Gastrocnemius medialis (tissue), 4 donors: ENCODE data around the gene SGPP1. TPM values are rescaled to one million over a fixed set of nuclear protein-coding genes. Genes with fewer than 3 reads are reported as not detected.

Source experiments
- ATAC-seq, 2 donors: fragments of 150-250 bp; one replicate each; pipeline ENCODE4 v1.9.1; 2016
- DNase-seq, 2 donors: peaks; one replicate each; pipeline ENCODE4 v3.0.0-alpha.2; 2019
- H3K27ac ChIP-seq, 4 donors: fragments of 200-600 bp; sonication (generic); 1 replicate in 1 of 4; 2 replicates in 3 of 4; pipeline ENCODE4 v1.5.1; 2016 to 2018; ENCODE audit warnings: mild to moderate bottlenecking in 2 of 4, moderate library complexity in 1 of 4
- H3K27me3 ChIP-seq, 3 donors: fragments of 200-600 bp; sonication (generic) in 2 of 3; 1 replicate in 1 of 3; 2 replicates in 2 of 3; pipeline versions ENCODE4 v1.5.1 to v1.6.0; 2016 to 2019; ENCODE audit warnings: mild to moderate bottlenecking in 1 of 3, moderate library complexity in 1 of 3
- H3K36me3 ChIP-seq, 2 donors: fragments of 200-600 bp; sonication (generic) in 1 of 2; one replicate each; pipeline ENCODE4 v1.5.1; 2017 to 2018
- H3K4me1 ChIP-seq, 2 donors: fragments of 200-600 bp; sonication (generic) in 1 of 2; one replicate each; pipeline ENCODE4 v1.5.1; 2016 to 2017; ENCODE audit warnings: mild to moderate bottlenecking in 2 of 2
- H3K4me3 ChIP-seq, 4 donors: fragments of 200-600 bp; sonication (generic) in 3 of 4; 1 replicate in 1 of 4; 2 replicates in 3 of 4; pipeline ENCODE4 v1.5.1; 2016 to 2019; ENCODE audit warnings: mild to moderate bottlenecking in 2 of 4
- H3K9me3 ChIP-seq, 3 donors: fragments of 200-600 bp; sonication (generic) in 2 of 3; 1 replicate in 1 of 3; 2 replicates in 2 of 3; pipeline ENCODE4 v1.5.1; 2016 to 2019
- POLR2A ChIP-seq, 2 donors: fragments of 450-650 bp; IDR thresholded peaks; one replicate each; pipeline ENCODE4 v1.6.1; 2017; ENCODE audit warnings: antibody characterized with exemption in 2 of 2, mild to moderate bottlenecking in 2 of 2, moderate library complexity in 2 of 2
- in situ Hi-C, 4 donors: fragments of 200-750 bp; cut with MboI; loops; one replicate each; pipeline versions ENCODE4 v1.15.0 to v1.8.0; 2017; ENCODE audit warnings: low sequenced_read_pairs in 4 of 4
- intact Hi-C: fragments of 100-400 bp; cut with DNase I; formaldehyde crosslinking; loops from one replicate; pipeline ENCODE4 v1.15.1; 2023; ENCODE audit warnings: low total_unique reads
- total RNA-seq, 4 donors: library from RNA; depleted of rRNA; stranded (reverse); fragments of >200 nt; gene quantifications; one replicate each; pipeline versions ENCODE4 v1.1.0 to v1.2.3, GENCODE V29; 2016
- TF ChIP-seq, protein P1 (sequence below), 5 experiments: fragments of 450-650 bp in 3 of 5; fragments of 200-600 bp in 2 of 5; sonication (generic) in 2 of 5; IDR thresholded peaks in 4 of 5; conservative IDR thresholded peaks in 1 of 5; 1 replicate in 4 of 5; 2 replicates in 1 of 5; pipeline ENCODE4 v1.5.1; 2016 to 2019; ENCODE audit warnings: antibody characterized with exemption in 5 of 5, mild to moderate bottlenecking in 3 of 5, moderate library complexity in 3 of 5

The SGPP1 gene
- total RNA-seq = 10 to 100 TPM in 1 of 4 donors, 1 to 10 TPM in 3; 3.5 to 11.3 (median 8.1) TPM

DNA sequence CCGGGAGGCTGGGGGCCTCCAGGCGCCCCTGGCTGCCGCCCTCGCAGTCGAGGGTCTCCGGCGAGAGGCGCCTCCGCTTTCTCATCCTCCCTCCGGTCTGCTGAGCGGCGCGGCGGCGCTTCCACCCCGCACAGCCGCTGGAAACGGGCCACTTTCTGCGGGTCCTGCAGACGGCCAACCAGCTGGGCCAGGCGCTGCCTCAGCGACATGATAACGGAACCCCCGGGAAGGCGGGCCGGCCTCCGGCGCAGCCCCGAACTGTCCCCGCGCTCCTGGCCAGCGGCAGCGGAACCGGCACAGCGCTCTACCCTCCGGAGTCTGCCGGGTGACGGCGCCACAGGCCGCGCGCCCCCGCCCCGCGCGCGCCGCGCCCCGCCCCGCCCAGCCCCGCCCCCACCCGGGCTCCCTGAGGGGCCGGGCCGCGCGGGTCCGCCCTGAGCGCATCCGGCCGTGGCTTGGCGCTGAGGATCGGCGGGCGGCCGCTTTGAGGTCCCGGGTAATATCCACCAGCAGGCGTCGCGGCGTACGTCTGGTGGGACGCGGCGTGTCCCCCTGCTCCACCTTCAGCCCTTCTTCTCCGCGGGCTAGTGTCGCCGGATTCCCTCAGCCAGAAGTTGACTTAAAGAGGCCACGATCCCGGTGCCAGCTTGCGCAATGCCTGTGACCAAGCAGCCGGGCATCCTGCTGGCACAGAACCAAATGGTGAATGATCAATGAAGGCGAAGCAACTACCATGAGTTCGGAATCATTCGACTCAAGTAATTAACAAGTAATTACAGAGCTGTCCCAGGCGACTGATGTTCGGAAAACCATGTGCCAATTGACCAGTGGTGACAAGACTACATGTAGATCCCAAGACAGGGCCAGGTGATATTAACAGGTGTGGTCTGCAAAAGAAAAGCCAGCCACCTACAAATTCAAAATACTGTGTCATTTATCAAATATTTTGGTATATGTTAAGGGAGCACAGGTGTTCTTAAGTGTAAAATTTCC lies at the start of gene SGPP1:
Gene SGPP1, minus strand, starts transcription at position 330 of the 993 bp plus-strand sequence. Its CDS starts 121 bp downstream, at position 209.
- Histone ChIP-seq H3K4me1 (peaks cover 17 to 18% of the 10 kb centered on the region in 2 donors), H3K4me3 (peak within 1 kb of the TSS; percentile 83 to 92 (median 88)), H3K9me3 (no peaks in the 10 kb centered on the region), H3K27ac (peak within 1 kb of the TSS; percentile 82 to 90 (median 86)), H3K27me3 (no peaks in the 10 kb centered on the region), H3K36me3 (no peaks in the 10 kb centered on the region)
- ATAC-seq = peak; percentile 87 to 91
- TF ChIP-seq POLR2A (IDR thresholded peaks at IDR 0.05) = peak; percentile 64 to 66
- TF ChIP-seq, protein P1, sequence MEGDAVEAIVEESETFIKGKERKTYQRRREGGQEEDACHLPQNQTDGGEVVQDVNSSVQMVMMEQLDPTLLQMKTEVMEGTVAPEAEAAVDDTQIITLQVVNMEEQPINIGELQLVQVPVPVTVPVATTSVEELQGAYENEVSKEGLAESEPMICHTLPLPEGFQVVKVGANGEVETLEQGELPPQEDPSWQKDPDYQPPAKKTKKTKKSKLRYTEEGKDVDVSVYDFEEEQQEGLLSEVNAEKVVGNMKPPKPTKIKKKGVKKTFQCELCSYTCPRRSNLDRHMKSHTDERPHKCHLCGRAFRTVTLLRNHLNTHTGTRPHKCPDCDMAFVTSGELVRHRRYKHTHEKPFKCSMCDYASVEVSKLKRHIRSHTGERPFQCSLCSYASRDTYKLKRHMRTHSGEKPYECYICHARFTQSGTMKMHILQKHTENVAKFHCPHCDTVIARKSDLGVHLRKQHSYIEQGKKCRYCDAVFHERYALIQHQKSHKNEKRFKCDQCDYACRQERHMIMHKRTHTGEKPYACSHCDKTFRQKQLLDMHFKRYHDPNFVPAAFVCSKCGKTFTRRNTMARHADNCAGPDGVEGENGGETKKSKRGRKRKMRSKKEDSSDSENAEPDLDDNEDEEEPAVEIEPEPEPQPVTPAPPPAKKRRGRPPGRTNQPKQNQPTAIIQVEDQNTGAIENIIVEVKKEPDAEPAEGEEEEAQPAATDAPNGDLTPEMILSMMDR (IDR thresholded peaks at IDR 0.05 in 4 of 5, conservative IDR thresholded peaks at IDR 0.05 in 1 of 5) = peak in 2 of 5 experiments; percentile 36 to 43
- peak; percentile 29 to 66 for DNase-seq
- in situ Hi-C loops = no loop called here
- intact Hi-C loops = loop anchor here (1.0 to 2.0 kb wide), 4 partner anchors 45 to 185 kb away; partner anchors contain the start of gene PPP2R5E

DNA sequence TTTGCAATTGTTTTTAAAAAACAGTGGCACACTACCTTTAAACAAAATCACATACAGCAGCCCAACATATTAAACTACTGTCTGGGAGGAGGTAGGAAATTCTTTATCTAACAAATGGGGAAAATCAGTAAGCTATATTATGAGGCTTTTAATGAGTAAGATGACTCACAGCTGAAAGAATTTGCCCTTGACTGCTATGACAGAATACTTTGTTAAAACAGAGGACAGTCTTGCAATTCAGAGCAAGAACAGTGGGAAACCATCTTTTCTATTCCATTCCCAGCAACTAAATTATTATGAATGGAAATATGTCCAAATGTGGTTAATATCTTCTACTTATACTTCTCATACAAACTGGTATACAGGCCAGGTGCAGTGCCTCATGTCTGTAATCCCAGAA lies 49.2 kb upstream of the SGPP1 start:
- DNase-seq (no peak), ATAC-seq (no peak)
- in situ Hi-C loops (no loop called here), intact Hi-C loops (no loop called here)
- Histone ChIP-seq H3K4me1 (no peaks in the 10 kb centered on the region), H3K9me3 (no peaks in the 10 kb centered on the region), H3K4me3 (no peak overlapping the region), H3K27me3 (no peaks in the 10 kb centered on the region), H3K27ac (no peak overlapping the region), H3K36me3 (no peaks in the 10 kb centered on the region)
- TF ChIP-seq, protein P1 (IDR thresholded peaks at IDR 0.05 in 4 of 5, conservative IDR thresholded peaks at IDR 0.05 in 1 of 5) = no peak

GRCh38 chr14:63773504-63773903 lies 45.6 kb upstream of the SGPP1 start:
- in situ Hi-C loops (no loop called here), intact Hi-C loops (loop anchor here (1.0 kb wide), 1 partner anchor 45 kb away; the partner anchor contains the start of gene SGPP1)
- no peak for TF ChIP-seq POLR2A (IDR thresholded peaks at IDR 0.05)
- TF ChIP-seq, protein P1 (IDR thresholded peaks at IDR 0.05 in 4 of 5, conservative IDR thresholded peaks at IDR 0.05 in 1 of 5) = no peak
- Histone ChIP-seq H3K9me3 (no peaks in the 10 kb centered on the region), H3K4me3 (no peak overlapping the region), H3K4me1 (no peaks in the 10 kb centered on the region), H3K27ac (no peak overlapping the region), H3K27me3 (no peaks in the 10 kb centered on the region), H3K36me3 (no peaks in the 10 kb centered on the region)
- no peak for DNase-seq
- ATAC-seq = no peak

DNA sequence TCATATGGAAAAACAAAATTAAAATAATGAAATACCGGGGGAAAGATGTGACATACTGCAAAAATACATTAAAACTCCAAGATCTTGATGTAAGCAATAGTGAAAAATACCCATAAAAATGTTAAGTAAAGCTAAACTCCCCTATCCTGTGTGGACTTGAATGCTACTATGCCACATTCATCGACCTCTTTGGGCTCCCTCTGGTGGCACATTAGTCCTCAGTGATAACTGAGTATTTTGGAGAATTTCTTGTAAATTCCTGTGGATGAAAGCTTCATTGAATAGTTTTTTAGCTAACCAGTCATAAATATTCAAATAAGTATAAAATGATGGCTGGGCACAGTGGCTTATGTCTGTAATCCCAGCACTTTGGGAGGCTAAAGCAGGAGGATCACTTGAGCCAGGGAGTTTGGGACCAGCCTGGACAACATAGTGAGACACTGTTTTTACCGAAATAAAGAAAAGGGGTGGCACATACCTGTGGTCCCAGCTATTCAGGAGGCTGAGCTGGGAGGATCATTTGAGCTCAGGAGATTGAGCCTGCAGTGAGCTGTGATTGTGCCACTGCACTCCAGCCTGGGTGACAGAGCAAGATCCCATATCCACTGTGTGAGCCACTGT lies 42.4 kb upstream of the SGPP1 start:
- no peak for TF ChIP-seq POLR2A (IDR thresholded peaks at IDR 0.05)
- TF ChIP-seq, protein P1 (IDR thresholded peaks at IDR 0.05 in 4 of 5, conservative IDR thresholded peaks at IDR 0.05 in 1 of 5) = peak; percentile 11 to 42 (median 24)
- intact Hi-C loops = no loop called here
- Histone ChIP-seq H3K36me3 (no peaks in the 10 kb centered on the region), H3K27ac (no peak overlapping the region), H3K4me1 (no peaks in the 10 kb centered on the region), H3K27me3 (no peaks in the 10 kb centered on the region), H3K9me3 (no peaks in the 10 kb centered on the region), H3K4me3 (no peak overlapping the region)
- in situ Hi-C loops = no loop called here
- DNase-seq (no peak), ATAC-seq (no peak)
